WTC11 (cell line): ENCODE measurements around the gene SEMA3D. TPM values are rescaled to one million over a fixed set of nuclear protein-coding genes. Genes with fewer than 3 reads are reported as not detected.

Experiments
- ATAC-seq: fragments of 200-7000 bp; cut with Tn5 transposase; 2 replicates; pipeline ENCODE4 v1.10.0; 2021; ENCODE audit warnings: mild to moderate bottlenecking, moderate library complexity
- CTCF ChIA-PET: fragments of 300-600 bp; sonication (Branson Sonifier 250); formaldehyde crosslinking; loops from one replicate; lab custom pipeline; 2021; ENCODE audit warnings: antibody characterized with exemption; lab: Charles Lee
- POLR2A ChIA-PET: fragments of 350-600 bp; sonication (Branson Sonifier 250); formaldehyde crosslinking; loops from one replicate; lab custom pipeline; 2021; ENCODE audit warnings: antibody characterized with exemption; lab: Charles Lee
- DNase-seq: peaks from one replicate; pipeline ENCODE4 v3.0.0; 2021; ENCODE audit warnings: low spot score
- H3K27ac Mint-ChIP-seq: 2 replicates; pipeline ENCODE4 v1.8.0; 2021; ENCODE audit warnings: mixed read lengths
- H3K27me3 Mint-ChIP-seq: 2 replicates; pipeline ENCODE4 v1.8.0; 2021; ENCODE audit warnings: low read depth, mild to moderate bottlenecking, moderate library complexity, mixed read lengths
- H3K36me3 Mint-ChIP-seq: 2 replicates; pipeline ENCODE4 v1.8.0; 2021; ENCODE audit warnings: mixed read lengths
- H3K4me1 Mint-ChIP-seq: 2 replicates; pipeline ENCODE4 v1.8.0; 2022; ENCODE audit warnings: mixed read lengths
- H3K4me3 Mint-ChIP-seq: 2 replicates; pipeline ENCODE4 v1.8.0; 2021; ENCODE audit warnings: mild to moderate bottlenecking, moderate library complexity, mixed read lengths
- H3K9me3 Mint-ChIP-seq: 2 replicates; pipeline ENCODE4 v1.8.0; 2021; ENCODE audit warnings: mixed read lengths
- CREM ChIP-seq: sonication (generic); formaldehyde crosslinking; IDR thresholded peaks from 2 replicates; pipeline ENCODE4 v1.8.1; 2022; ENCODE audit warnings: mild to moderate bottlenecking, missing genetic modification reagents, moderate library complexity
- EMX1 ChIP-seq: fragments of 250-450 bp; sonication (Bioruptor Pico); IDR thresholded peaks from 2 replicates; pipeline ENCODE4 v1.8.0; 2021; ENCODE audit warnings: mild to moderate bottlenecking
- ERG ChIP-seq: fragments of 250-450 bp; sonication (Bioruptor Pico); IDR thresholded peaks from 2 replicates; pipeline ENCODE4 v1.8.0; 2021; ENCODE audit warnings: mild to moderate bottlenecking
- ESRRA ChIP-seq: sonication (generic); formaldehyde crosslinking; IDR thresholded peaks from 2 replicates; pipeline ENCODE4 v1.8.1; 2022; ENCODE audit warnings: mild to moderate bottlenecking, missing genetic modification reagents, borderline replicate concordance
- MXD4 ChIP-seq: fragments of 250-450 bp; sonication (Bioruptor Pico); IDR thresholded peaks from 2 replicates; pipeline ENCODE4 v1.8.0; 2021; ENCODE audit warnings: mild to moderate bottlenecking, moderate library complexity, borderline replicate concordance
- NR3C1 ChIP-seq: sonication (generic); formaldehyde crosslinking; conservative IDR thresholded peaks from 2 replicates; pipeline ENCODE4 v1.8.1; 2023; ENCODE audit warnings: low read depth, mild to moderate bottlenecking, missing genetic modification reagents
- OVOL2 ChIP-seq: fragments of 250-450 bp; sonication (Bioruptor Pico); IDR thresholded peaks from 2 replicates; pipeline ENCODE4 v1.9.0; 2021; ENCODE audit warnings: mild to moderate bottlenecking, borderline replicate concordance
- PREB ChIP-seq: sonication (generic); formaldehyde crosslinking; IDR thresholded peaks from 2 replicates; pipeline ENCODE4 v1.8.1; 2022; ENCODE audit warnings: mild to moderate bottlenecking, missing genetic modification reagents, moderate library complexity, borderline replicate concordance
- RELA ChIP-seq: sonication (generic); formaldehyde crosslinking; IDR thresholded peaks from 2 replicates; pipeline ENCODE4 v1.8.1; 2022; ENCODE audit warnings: missing genetic modification reagents, mild to moderate bottlenecking, borderline replicate concordance
- ZBTB21 ChIP-seq: sonication (generic); formaldehyde crosslinking; IDR thresholded peaks from 2 replicates; pipeline ENCODE4 v1.8.1; 2023; ENCODE audit warnings: mild to moderate bottlenecking, missing genetic modification reagents, borderline replicate concordance
- ZMAT4 ChIP-seq: fragments of 250-450 bp; sonication (Bioruptor Pico); IDR thresholded peaks from 2 replicates; pipeline ENCODE4 v1.9.0; 2021; ENCODE audit warnings: mild to moderate bottlenecking
- ZNF138 ChIP-seq: sonication (generic); formaldehyde crosslinking; conservative IDR thresholded peaks from 2 replicates; pipeline ENCODE4 v1.8.1; 2022; ENCODE audit warnings: mild to moderate bottlenecking, moderate library complexity, missing genetic modification reagents
- ZNF232 ChIP-seq: sonication (generic); formaldehyde crosslinking; IDR thresholded peaks from 2 replicates; pipeline ENCODE4 v1.8.0; 2022; ENCODE audit warnings: mild to moderate bottlenecking, missing genetic modification reagents
- ZNF263 ChIP-seq: sonication (generic); formaldehyde crosslinking; IDR thresholded peaks from 2 replicates; pipeline ENCODE4 v1.8.1; 2022; ENCODE audit warnings: low read depth, mild to moderate bottlenecking, moderate library complexity, missing genetic modification reagents
- total RNA-seq: library from RNA; stranded (reverse); gene quantifications from 3 replicates; pipeline ENCODE4 v1.2.3, GENCODE V29; 2021
- TF ChIP-seq, protein P1 (sequence below): sonication (generic); formaldehyde crosslinking; IDR thresholded peaks from 2 replicates; pipeline ENCODE4 v1.8.0; 2022; ENCODE audit warnings: missing genetic modification reagents
- TF ChIP-seq, protein P2 (sequence below): sonication (generic); formaldehyde crosslinking; IDR thresholded peaks from 2 replicates; pipeline ENCODE4 v1.8.0; 2022; ENCODE audit warnings: mild to moderate bottlenecking, missing genetic modification reagents
- TF ChIP-seq, protein P3 (sequence below): fragments of 250-450 bp; sonication (Bioruptor Pico); IDR thresholded peaks from 2 replicates; pipeline ENCODE4 v1.9.0; 2021; ENCODE audit warnings: mild to moderate bottlenecking, borderline replicate concordance
- TF ChIP-seq, protein P4 (sequence below): sonication (generic); formaldehyde crosslinking; IDR thresholded peaks from 2 replicates; pipeline ENCODE4 v1.8.1; 2023; ENCODE audit warnings: mild to moderate bottlenecking, missing genetic modification reagents, moderate library complexity

The SEMA3D gene
- total RNA-seq, 1 experiment from 2014 or later: 3.8 TPM

GRCh38 chr7:85081392-85081791 is 105.5 kb downstream of the SEMA3D start (continued):
- no peak for TF ChIP-seq PREB

DNA sequence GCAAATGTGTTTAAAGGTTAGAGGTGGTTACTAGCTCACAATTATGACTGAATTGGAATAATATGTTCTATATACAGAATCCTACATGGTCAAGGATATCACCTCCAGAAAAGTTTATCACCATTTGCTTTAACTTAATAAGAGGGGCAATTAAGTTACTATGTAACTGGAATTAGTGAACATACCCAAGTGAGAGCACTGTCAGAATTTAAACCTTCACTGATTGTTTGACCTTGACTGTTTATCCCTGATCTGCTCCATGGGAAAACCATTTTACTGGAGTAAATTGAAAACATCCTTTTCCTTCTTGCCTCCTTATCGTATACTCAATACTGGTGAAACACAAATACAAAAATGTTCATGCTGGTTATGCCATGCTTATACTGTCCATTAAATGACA is 107.4 kb downstream of the SEMA3D start:
- H3K4me3 Mint-ChIP-seq: no peak overlapping the region
- no peak for ATAC-seq
- no peaks in the 10 kb centered on the region for H3K36me3 Mint-ChIP-seq
- ChIA-PET CTCF (no interaction called here), POLR2A (no interaction called here)
- H3K4me1 Mint-ChIP-seq: peaks cover 3% of the 10 kb centered on the region; the same call in 1 of the 2 replicates
- H3K27ac Mint-ChIP-seq: no peak overlapping the region
- H3K27me3 Mint-ChIP-seq: no peaks in the 10 kb centered on the region
- no peaks in the 10 kb centered on the region for H3K9me3 Mint-ChIP-seq
- TF ChIP-seq MXD4 (CRISPR knock-in tag) (no peak), ZNF138 (CRISPR knock-in tag) (no peak), ZNF263 (CRISPR knock-in tag) (no peak), CREM (CRISPR knock-in tag) (no peak)
- DNase-seq: no peak

GRCh38 chr7:85078181-85078580 is 108.7 kb downstream of the SEMA3D start:
- peak; percentile 24; the same call in 1 of the 2 replicates for ATAC-seq
- ChIA-PET CTCF (no interaction called here), POLR2A (no interaction called here)
- H3K27me3 Mint-ChIP-seq: no peaks in the 10 kb centered on the region
- peaks cover 3% of the 10 kb centered on the region; the same call in 1 of the 2 replicates for H3K4me1 Mint-ChIP-seq
- TF ChIP-seq EMX1 (CRISPR knock-in tag) (no peak), ERG (CRISPR knock-in tag) (no peak), ZMAT4 (no peak), ZNF263 (CRISPR knock-in tag) (no peak), ZBTB21 (CRISPR knock-in tag) (no peak), ESRRA (CRISPR knock-in tag) (no peak), NR3C1 (CRISPR knock-in tag) (no peak), ZNF232 (CRISPR knock-in tag) (no peak), OVOL2 (CRISPR knock-in tag) (no peak), RELA (no peak), ZNF138 (CRISPR knock-in tag) (no peak)
- TF ChIP-seq, protein P1, sequence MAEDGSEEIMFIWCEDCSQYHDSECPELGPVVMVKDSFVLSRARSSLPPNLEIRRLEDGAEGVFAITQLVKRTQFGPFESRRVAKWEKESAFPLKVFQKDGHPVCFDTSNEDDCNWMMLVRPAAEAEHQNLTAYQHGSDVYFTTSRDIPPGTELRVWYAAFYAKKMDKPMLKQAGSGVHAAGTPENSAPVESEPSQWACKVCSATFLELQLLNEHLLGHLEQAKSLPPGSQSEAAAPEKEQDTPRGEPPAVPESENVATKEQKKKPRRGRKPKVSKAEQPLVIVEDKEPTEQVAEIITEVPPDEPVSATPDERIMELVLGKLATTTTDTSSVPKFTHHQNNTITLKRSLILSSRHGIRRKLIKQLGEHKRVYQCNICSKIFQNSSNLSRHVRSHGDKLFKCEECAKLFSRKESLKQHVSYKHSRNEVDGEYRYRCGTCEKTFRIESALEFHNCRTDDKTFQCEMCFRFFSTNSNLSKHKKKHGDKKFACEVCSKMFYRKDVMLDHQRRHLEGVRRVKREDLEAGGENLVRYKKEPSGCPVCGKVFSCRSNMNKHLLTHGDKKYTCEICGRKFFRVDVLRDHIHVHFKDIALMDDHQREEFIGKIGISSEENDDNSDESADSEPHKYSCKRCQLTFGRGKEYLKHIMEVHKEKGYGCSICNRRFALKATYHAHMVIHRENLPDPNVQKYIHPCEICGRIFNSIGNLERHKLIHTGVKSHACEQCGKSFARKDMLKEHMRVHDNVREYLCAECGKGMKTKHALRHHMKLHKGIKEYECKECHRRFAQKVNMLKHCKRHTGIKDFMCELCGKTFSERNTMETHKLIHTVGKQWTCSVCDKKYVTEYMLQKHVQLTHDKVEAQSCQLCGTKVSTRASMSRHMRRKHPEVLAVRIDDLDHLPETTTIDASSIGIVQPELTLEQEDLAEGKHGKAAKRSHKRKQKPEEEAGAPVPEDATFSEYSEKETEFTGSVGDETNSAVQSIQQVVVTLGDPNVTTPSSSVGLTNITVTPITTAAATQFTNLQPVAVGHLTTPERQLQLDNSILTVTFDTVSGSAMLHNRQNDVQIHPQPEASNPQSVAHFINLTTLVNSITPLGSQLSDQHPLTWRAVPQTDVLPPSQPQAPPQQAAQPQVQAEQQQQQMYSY (CRISPR knock-in tag): no peak
- TF ChIP-seq, protein P2, sequence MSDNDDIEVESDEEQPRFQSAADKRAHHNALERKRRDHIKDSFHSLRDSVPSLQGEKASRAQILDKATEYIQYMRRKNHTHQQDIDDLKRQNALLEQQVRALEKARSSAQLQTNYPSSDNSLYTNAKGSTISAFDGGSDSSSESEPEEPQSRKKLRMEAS (CRISPR knock-in tag): no peak
- TF ChIP-seq, protein P3, sequence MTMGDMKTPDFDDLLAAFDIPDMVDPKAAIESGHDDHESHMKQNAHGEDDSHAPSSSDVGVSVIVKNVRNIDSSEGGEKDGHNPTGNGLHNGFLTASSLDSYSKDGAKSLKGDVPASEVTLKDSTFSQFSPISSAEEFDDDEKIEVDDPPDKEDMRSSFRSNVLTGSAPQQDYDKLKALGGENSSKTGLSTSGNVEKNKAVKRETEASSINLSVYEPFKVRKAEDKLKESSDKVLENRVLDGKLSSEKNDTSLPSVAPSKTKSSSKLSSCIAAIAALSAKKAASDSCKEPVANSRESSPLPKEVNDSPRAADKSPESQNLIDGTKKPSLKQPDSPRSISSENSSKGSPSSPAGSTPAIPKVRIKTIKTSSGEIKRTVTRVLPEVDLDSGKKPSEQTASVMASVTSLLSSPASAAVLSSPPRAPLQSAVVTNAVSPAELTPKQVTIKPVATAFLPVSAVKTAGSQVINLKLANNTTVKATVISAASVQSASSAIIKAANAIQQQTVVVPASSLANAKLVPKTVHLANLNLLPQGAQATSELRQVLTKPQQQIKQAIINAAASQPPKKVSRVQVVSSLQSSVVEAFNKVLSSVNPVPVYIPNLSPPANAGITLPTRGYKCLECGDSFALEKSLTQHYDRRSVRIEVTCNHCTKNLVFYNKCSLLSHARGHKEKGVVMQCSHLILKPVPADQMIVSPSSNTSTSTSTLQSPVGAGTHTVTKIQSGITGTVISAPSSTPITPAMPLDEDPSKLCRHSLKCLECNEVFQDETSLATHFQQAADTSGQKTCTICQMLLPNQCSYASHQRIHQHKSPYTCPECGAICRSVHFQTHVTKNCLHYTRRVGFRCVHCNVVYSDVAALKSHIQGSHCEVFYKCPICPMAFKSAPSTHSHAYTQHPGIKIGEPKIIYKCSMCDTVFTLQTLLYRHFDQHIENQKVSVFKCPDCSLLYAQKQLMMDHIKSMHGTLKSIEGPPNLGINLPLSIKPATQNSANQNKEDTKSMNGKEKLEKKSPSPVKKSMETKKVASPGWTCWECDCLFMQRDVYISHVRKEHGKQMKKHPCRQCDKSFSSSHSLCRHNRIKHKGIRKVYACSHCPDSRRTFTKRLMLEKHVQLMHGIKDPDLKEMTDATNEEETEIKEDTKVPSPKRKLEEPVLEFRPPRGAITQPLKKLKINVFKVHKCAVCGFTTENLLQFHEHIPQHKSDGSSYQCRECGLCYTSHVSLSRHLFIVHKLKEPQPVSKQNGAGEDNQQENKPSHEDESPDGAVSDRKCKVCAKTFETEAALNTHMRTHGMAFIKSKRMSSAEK (CRISPR knock-in tag): no peak
- TF ChIP-seq, protein P4, sequence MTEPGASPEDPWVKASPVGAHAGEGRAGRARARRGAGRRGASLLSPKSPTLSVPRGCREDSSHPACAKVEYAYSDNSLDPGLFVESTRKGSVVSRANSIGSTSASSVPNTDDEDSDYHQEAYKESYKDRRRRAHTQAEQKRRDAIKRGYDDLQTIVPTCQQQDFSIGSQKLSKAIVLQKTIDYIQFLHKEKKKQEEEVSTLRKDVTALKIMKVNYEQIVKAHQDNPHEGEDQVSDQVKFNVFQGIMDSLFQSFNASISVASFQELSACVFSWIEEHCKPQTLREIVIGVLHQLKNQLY (CRISPR knock-in tag): no peak
- no peaks in the 10 kb centered on the region for H3K9me3 Mint-ChIP-seq
- no peak overlapping the region for H3K27ac Mint-ChIP-seq
- DNase-seq: no peak
- H3K4me3 Mint-ChIP-seq: no peak overlapping the region
- no peaks in the 10 kb centered on the region for H3K36me3 Mint-ChIP-seq
